GM18526 (cell line): Measurements from ENCODE around the gene SDC1.

ENCODE experiments used
- POLR2A ChIP-seq: IDR thresholded peaks from 3 replicates; pipeline ENCODE4 v1.6.1; 2011; ENCODE audit not compliant: insufficient read length; ENCODE audit errors: extremely low read depth

The SDC1 gene, protein sequence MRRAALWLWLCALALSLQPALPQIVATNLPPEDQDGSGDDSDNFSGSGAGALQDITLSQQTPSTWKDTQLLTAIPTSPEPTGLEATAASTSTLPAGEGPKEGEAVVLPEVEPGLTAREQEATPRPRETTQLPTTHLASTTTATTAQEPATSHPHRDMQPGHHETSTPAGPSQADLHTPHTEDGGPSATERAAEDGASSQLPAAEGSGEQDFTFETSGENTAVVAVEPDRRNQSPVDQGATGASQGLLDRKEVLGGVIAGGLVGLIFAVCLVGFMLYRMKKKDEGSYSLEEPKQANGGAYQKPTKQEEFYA

DNA sequence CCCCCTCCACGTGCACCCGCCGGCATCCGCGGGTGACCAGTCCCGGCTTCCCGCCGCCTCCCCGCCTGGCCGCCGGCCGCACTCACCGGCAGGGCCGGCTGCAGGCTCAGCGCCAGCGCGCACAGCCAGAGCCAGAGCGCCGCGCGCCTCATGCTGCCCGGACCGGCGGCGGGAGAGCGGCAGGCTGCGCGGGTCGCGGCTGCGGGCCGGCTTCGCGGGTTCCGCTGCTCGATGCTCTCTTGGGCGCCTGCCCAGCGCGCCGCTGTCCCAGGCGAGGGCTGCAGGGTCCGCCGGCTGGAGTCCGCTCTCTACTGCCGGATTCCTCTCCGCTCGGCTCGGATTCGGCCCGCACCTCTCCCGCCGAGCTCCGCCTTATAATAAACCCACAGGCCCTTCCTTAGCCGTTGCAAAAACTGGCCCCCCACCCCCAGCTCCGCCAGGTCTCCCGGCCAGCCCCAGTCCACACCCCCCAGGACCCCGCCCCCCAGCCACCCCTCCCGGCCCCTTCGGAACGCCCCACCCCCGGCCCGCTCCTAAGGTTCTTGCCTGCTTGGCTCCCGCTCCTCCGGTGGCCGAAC lies at the start of gene SDC1:
Gene SDC1, minus strand, starts transcription at position 415 of the 578 bp plus-strand sequence. Its CDS starts 263 bp downstream, at position 152.
- no peak for TF ChIP-seq POLR2A

DNA sequence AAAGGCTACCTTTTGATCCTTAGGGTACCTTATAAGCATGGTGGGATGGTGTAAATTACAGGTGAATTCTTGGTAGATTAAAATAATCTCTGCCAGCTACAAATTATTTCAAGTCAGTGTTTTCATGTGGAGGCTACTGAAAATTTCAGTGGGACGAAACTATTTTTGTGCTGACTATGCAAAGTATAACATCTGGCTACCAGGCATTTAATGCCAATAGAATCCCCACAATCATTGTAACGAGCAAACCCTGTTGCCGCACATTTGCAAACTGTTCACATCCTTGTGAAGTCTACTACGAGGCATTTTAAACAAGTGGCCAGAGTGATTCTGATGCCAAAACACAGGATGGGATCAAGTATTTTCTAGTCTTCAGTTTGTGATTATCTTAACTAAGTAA lies 48.1 kb upstream of the SDC1 start:
- TF ChIP-seq POLR2A = no peak

DNA sequence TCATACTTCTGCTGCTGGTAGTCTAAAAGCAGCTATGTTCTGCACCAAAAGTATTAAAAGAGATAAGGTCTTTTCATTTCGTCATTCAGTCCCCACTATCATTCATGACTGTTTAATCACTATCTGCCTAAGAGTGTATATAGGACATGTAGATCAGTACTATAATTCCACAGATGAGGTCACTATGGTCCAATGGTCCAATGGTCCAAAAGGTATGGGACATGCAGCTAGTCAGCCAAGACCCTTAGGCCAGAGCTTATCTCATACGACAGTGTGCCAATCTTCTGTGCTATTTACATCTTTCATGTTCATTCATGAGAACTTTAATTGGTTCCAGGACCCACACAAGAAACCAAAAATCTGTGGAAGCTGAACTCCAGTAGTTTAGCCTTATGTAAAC lies 42.6 kb upstream of the SDC1 start:
- TF ChIP-seq POLR2A = no peak

DNA sequence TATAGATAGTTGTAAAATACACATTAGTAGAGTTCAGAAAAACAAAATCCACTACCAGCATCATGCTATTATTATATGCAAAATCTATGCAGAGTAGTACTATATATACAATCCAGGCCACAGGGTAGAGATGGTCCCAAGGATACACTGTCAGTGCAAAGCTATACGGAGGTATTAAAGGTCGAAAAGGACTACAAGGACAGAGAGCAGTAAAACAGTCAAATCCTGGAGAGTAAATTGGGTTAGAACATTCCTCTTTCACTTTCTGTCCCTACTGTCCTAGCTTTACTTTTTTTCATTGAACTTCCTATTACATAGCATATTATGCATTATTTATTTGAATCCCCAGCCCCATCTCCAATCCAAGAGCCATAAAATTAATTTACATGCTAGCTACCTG lies 39.7 kb upstream of the SDC1 start:
- no peak for TF ChIP-seq POLR2A

DNA sequence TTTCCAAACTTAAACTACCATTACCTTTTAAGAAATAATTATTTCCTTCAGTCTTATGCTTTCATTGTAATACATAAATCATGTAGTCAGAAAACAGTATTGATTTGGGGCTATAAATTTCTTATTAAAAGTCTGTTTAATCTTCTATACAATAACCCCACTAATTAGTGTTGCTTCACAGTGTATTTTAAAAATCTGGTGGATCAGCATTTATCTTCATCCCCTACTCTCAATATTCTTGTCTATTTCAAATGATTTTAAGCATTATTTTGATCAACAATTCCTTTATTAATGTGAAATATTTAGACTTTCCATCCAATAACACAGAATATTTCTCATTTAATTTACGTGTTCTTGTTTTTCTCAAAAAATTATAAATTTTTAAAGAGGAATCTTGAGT lies 32.5 kb upstream of the SDC1 start:
- no peak for TF ChIP-seq POLR2A

DNA sequence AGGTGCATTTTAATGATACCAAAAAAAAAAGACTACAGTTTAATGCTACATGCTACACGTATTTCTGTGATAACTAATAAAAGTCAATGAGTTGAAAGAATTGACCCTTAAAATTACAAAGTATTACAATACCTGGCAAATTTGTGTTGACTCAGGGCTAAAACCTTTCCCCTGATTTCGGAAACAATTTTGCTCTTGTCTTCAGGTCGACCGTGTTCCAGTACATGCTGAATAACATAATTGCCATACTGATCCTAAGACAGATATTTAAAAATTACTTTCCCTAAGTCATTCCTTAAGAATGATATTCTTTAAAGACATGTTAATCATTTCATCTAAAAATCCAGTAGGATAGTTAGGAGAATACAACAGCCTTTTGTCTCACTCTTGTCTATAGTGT lies 29.8 kb upstream of the SDC1 start:
- no peak for TF ChIP-seq POLR2A

DNA sequence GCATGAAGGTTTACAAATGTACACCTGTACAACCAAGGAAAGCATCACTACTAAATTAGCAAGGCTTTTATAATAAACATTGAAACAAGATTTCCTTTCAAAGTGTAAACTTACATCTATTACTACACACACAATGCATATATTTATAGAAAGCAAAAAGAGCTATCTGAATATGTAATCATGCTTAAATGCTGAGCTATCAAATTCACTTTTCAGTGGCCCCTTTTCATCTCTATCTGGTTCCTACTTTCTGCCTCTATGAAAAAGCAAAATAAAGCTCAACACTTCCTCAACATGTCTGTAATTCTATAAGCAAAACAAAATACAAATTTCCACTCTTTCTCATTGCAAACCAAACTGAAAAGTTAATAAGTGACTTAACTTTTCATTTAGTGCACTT lies 25.5 kb upstream of the SDC1 start:
- no peak for TF ChIP-seq POLR2A

DNA sequence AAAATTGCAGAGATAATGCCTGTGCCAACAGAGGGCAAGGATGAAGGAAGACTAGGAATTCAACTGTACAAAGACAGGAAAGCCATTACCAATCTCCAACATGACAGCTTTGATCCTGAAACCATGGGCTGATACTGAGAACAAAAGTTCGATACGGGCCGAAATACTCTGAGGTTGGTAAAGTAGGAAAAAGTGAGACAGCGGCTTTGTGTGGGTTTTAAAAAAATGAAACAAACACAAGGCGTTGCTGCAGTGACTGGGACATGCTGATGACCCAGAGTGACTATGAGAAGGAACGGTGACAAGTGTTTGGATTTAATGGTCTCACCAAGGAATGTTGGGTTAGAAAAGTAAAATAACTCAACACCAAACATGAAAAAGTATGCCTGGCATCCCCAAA lies 24.2 kb upstream of the SDC1 start:
- TF ChIP-seq POLR2A = no peak

DNA sequence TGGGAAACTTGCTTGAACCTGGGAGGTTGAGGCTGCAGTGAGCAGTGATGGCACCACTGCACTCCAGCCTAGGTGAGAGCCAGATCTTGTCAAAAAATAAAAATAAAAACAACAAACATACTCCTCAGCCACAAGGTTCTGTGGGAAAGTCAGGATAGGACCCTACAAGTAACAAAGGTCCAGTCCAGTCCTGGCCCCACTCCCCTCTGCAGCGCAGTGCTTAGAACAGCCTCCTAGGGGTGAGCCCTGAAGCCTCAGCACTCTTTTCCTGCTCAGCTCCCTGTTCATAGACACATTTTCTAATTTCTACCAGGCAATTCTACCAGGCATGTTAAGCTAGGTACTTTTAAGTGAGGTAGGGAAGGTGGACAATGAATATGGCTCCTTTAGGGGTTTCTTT lies 22.2 kb upstream of the SDC1 start:
- TF ChIP-seq POLR2A = no peak

DNA sequence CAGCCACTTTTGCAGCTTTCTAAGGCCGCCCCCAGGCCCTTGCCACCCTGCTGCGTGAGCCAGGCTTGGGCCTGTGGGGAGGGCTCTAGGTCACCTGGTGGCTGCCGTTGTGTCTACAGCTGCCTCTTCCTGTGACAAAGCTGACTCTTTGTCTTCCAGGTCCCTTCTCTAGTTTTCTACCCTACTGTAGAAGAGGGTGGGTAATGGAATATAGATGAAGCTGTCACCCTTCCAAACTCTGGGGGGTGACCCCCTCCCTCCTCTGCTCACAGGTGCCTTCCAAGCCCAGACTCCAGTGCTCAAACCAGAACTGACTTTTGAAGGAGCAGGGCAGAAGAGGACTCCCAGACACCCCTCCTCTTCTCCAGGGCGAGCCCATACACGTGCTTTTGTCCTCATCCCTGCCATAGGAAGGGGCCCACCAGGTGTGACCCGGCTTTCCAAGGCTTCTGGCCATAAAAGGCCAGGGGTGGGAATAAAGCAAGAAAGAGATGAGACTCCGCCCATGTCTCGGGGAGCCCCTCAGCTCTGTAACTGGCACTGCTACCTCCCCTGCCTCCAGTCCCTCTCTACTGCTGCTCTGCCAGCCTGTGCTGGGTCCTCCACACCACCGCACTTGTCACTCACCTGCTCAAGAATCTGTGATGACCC lies 17.9 kb upstream of the SDC1 start:
- TF ChIP-seq POLR2A = no peak

DNA sequence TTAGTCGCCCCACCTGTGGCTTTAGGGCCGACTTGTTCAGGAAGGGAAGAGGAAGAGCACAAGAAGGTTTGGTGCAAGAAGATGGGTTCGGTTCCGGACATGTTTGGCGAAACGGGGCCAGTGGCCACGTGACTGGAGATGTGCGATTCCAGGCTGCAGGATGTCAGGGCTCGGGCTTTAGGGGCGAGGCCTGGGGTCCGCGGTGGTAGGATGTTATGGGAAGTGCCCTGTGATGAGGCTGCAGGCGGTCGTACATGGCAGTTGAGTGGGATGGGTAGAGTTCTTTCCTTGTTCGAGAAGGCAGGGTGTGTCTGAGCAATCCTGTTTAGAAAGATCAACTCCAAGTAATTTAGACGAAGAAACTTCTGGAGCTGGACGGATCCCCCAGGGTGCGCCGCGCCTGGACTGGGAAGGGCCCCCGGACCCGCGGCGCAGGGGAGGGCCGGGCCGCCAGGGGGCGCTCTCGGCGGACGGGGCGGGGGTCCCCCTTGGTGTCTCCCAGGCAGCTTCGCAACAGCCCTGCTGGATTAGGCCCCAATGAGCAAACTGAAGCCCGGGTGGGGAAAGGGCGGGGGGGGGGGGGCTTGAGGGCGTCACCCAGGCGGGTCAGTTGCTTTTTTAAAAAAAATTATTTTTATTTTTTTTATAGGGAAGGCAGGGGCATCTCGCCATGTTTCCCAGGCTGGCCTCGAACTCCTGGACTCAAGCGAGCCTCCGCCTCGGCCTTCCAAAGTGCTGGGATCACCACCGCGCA lies 17.2 kb upstream of the SDC1 start:
- no peak for TF ChIP-seq POLR2A

DNA sequence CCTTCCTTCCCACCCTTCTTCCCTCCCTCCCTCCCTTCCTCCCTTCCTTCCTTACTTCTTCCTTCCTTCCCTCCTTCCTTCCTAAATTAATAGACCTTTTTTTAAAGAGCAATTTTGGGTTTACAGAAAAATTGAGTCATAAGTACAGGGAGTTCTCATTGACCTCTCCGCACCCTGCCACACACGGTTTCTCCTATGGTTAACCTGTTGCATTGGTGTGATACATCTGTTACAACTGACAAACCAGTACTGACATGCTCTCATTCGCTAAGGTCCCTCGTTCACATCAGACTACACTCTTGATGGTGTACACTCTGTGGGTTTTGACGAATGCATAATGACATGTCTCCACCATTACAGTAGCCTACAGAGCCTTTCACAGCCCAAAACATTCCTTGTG lies 11.6 kb upstream of the SDC1 start:
- no peak for TF ChIP-seq POLR2A

DNA sequence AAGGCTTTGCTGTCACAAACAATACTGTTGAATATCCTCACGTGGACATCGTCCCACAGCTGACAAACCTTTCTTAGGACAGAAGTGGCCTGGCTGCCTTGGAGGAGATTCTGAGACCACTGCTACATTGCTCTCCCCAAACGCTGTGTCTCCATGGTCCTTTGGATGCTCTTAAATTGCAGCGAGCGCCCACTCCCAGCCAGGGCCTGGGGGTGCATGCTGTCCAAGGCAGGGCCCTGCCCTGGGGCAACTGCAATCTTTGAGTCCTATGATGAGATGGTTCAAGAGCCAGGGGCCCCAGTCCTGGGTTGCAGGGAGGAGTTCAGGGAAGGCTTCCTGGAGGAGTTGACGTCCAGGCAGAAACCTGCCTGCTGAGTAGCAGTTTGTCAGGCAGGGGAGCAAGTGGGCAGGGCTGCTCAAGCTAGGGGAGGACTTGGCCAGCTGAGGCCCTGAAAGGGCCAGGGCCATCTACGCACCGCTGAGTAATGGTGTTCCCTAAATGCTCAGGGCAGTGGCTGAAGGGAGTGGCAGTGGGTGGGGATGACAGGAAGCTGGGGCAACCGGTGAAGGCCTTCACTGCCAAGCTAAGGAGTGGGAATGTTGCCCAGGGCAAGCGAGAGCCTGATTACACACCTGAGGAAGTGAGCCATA lies 10.8 kb upstream of the SDC1 start:
- TF ChIP-seq POLR2A = no peak

DNA sequence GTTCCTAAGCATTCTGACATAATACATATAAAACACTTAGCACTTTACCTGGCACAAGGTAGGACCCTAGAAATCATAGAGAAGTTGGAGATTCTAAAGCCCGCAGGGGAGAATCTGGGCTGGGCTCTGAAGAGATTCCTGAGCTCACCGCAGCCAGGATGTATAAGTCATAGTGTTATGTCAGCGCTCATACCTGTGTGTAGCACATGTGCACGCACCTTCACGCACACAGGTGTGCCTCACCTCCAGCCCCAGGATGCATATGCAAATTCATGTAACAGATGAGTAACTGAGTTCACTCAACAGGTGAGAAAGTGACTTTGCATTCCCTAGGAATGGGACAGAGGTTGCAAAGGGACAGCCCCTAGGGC lies 7.9 kb upstream of the SDC1 start:
- TF ChIP-seq POLR2A = no peak

DNA sequence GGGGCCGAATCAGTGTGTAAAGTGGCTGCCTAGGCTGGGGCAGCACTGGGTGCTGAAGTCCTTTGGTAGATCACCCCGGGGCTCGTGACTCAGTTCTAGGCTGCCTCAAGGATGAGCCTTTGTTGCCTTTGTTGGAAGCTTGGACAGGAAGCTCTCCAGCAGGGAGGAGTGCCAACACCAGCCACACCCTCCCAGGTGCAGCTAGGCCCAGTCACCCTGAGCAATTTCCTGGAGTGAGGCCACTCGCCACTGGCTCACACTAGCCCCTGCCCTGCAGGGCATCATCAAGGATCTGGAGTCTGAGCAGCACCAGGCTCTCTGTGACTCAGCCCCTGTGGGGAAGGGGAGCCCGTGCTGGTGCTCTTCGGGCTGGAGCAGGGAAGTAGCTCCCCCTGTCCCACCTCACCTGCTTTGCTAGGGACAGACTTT lies 6.7 kb upstream of the SDC1 start:
- no peak for TF ChIP-seq POLR2A
